ENCODE data around the gene CIDEC. TPM values are rescaled to one million over a fixed set of nuclear protein-coding genes. Genes with fewer than 3 reads are reported as not detected.

The CIDEC gene
- total and polyA plus RNA-seq, 2 donors from 2014 or later: not detected

- intact Hi-C loops (cut with DNase I): no loop called here
- no peak overlapping the region for H3K27ac ChIP-seq (ENCODE audit: low read depth in 2 of 2, low read length in 2 of 2)
Observed at GRCh38 chr3:9909221-9910013, 29.4 kb upstream of the CIDEC start.

GRCh38 chr3:9908286-9908685 lies 28.2 kb upstream of the CIDEC start:
- peaks cover 0 to 12% (median 10%) of the 10 kb centered on the region in 3 donors for H3K4me1 ChIP-seq (ENCODE audit: control insufficient read depth in 2 of 3, insufficient read depth in 2 of 3, low read depth in 1 of 3, low read length in 3 of 3)
- H3K27me3 ChIP-seq (ENCODE audit: control insufficient read depth, insufficient read depth, low read length): no peaks in the 10 kb centered on the region
- H3K4me3 ChIP-seq (ENCODE audit: low read length in 3 of 3): no peak overlapping the region
- no peaks in the 10 kb centered on the region for H3K9me3 ChIP-seq (ENCODE audit: control insufficient read depth in 2 of 3, insufficient read depth in 1 of 3, low read length in 3 of 3)
- H3K36me3 ChIP-seq (ENCODE audit: control insufficient read depth in 2 of 3, insufficient read depth in 3 of 3, low read length in 3 of 3): no peaks in the 10 kb centered on the region
- no peak for DNase-seq
- H3K27ac ChIP-seq (ENCODE audit: low read depth in 2 of 2, low read length in 2 of 2): no peak overlapping the region
- no peak overlapping the region for H3K9ac ChIP-seq (ENCODE audit: low read length in 3 of 3)
- intact Hi-C loops (cut with DNase I): no loop called here
- no peak for FAIRE-seq
- TF ChIP-seq CTCF (IDR thresholded peaks at IDR 0.05; ENCODE audit: borderline replicate concordance, extremely low read depth, insufficient read depth): no peak

More at GRCh38 chr3:9909221-9910013, 29.4 kb upstream of the CIDEC start:
- no peaks in the 10 kb centered on the region for H3K36me3 ChIP-seq (ENCODE audit: control insufficient read depth in 2 of 3, insufficient read depth in 3 of 3, low read length in 3 of 3)
- no peaks in the 10 kb centered on the region for H3K9me3 ChIP-seq (ENCODE audit: control insufficient read depth in 2 of 3, insufficient read depth in 1 of 3, low read length in 3 of 3)
- H3K9ac ChIP-seq (ENCODE audit: low read length in 3 of 3): no peak overlapping the region
- H3K4me3 ChIP-seq (ENCODE audit: low read length in 3 of 3): no peak overlapping the region
- H3K27me3 ChIP-seq (ENCODE audit: control insufficient read depth, insufficient read depth, low read length): no peaks in the 10 kb centered on the region
- no peak for FAIRE-seq
- H3K4me1 ChIP-seq (ENCODE audit: control insufficient read depth in 2 of 3, insufficient read depth in 2 of 3, low read depth in 1 of 3, low read length in 3 of 3): peaks cover 0 to 12% (median 8%) of the 10 kb centered on the region in 3 donors
- DNase-seq: no peak
- no peak for TF ChIP-seq CTCF (IDR thresholded peaks at IDR 0.05; ENCODE audit: borderline replicate concordance, extremely low read depth, insufficient read depth)

- Histone ChIP-seq H3K27ac (ENCODE audit: low read depth in 2 of 2, low read length in 2 of 2) (no peak overlapping the region), H3K27me3 (ENCODE audit: control insufficient read depth, insufficient read depth, low read length) (no peaks in the 10 kb centered on the region), H3K4me1 (ENCODE audit: control insufficient read depth in 2 of 3, insufficient read depth in 2 of 3, low read depth in 1 of 3, low read length in 3 of 3) (peaks cover 0 to 22% (median 18%) of the 10 kb centered on the region in 3 donors), H3K9me3 (ENCODE audit: control insufficient read depth in 2 of 3, insufficient read depth in 1 of 3, low read length in 3 of 3) (no peaks in the 10 kb centered on the region), H3K4me3 (ENCODE audit: low read length in 3 of 3) (no peak overlapping the region), H3K36me3 (ENCODE audit: control insufficient read depth in 2 of 3, insufficient read depth in 3 of 3, low read length in 3 of 3) (no peaks in the 10 kb centered on the region), H3K9ac (ENCODE audit: low read length in 3 of 3) (no peak overlapping the region)
- DNase-seq (peak in 1 of 5 donors; percentile 15), FAIRE-seq (no peak)
- intact Hi-C loops (cut with DNase I): no loop called here
- TF ChIP-seq CTCF (IDR thresholded peaks at IDR 0.05; ENCODE audit: borderline replicate concordance, extremely low read depth, insufficient read depth): no peak
Observed at GRCh38 chr3:9906480-9906879, 26.4 kb upstream of the CIDEC start.
